Kidney (tissue), 14 donors: ENCODE measurements around the gene WBP4. TPM values are rescaled to one million over a fixed set of nuclear protein-coding genes. Genes with fewer than 3 reads are reported as not detected.

ENCODE experiments used
- DNase-seq, 5 donors: peaks; one replicate each; pipeline ENCODE4 v3.0.0-alpha.2; 2013 to 2020
- FAIRE-seq: peaks from 2 replicates; lab custom pipeline; 2012; peaks lifted over from hg19 to GRCh38; lab: Jason Lieb, UNC
- H3K27ac ChIP-seq, 2 donors: one replicate each; pipeline ENCODE4 v1.7.0; 2013; ENCODE audit warnings: low read depth in 2 of 2, low read length in 2 of 2, inconsistent platforms in 1 of 2
- H3K27me3 ChIP-seq: one replicate; pipeline ENCODE4 v1.7.1; 2013; ENCODE audit warnings: low read length, inconsistent platforms; ENCODE audit not compliant: control insufficient read depth, insufficient read depth
- H3K36me3 ChIP-seq, 3 donors: one replicate each; pipeline versions ENCODE4 v1.7.0 to v1.7.1; 2013; ENCODE audit warnings: low read length in 3 of 3, control low read depth in 1 of 3, inconsistent platforms in 1 of 3; ENCODE audit not compliant: insufficient read depth in 3 of 3, control insufficient read depth in 2 of 3
- H3K4me1 ChIP-seq, 3 donors: one replicate each; pipeline versions ENCODE4 v1.7.0 to v1.7.1; 2013; ENCODE audit warnings: low read length in 3 of 3, inconsistent platforms in 1 of 3, low read depth in 1 of 3; ENCODE audit not compliant: control insufficient read depth in 2 of 3, insufficient read depth in 2 of 3
- H3K4me3 ChIP-seq, 3 donors: one replicate each; pipeline versions ENCODE4 v1.7.0 to v1.8.1; 2013; ENCODE audit warnings: low read length in 3 of 3, control low read depth in 1 of 3, inconsistent platforms in 1 of 3
- H3K9ac ChIP-seq, 3 donors: one replicate each; pipeline versions ENCODE4 v1.7.0 to v1.7.1; 2013; ENCODE audit warnings: low read length in 3 of 3, control low read depth in 1 of 3, inconsistent platforms in 1 of 3
- H3K9me3 ChIP-seq, 3 donors: one replicate each; pipeline versions ENCODE4 v1.7.0 to v1.7.1; 2013; ENCODE audit warnings: low read length in 3 of 3, control low read depth in 1 of 3, inconsistent platforms in 1 of 3; ENCODE audit not compliant: control insufficient read depth in 2 of 3, insufficient read depth in 1 of 3
- CTCF ChIP-seq: IDR thresholded peaks from 3 replicates; pipeline ENCODE4 v1.5.1; 2012; ENCODE audit warnings: mild to moderate bottlenecking, moderate library complexity, borderline replicate concordance; ENCODE audit not compliant: insufficient read depth; ENCODE audit errors: extremely low read depth
- intact Hi-C: fragments of 100-400 bp; cut with DNase I; formaldehyde crosslinking; loops from one replicate; pipeline ENCODE4 v1.11.1; 2022
- microRNA-seq: library from miRNA; unstranded; fragments of <30 nt; microRNA quantifications from one replicate; pipeline ENCODE4 v1.2.0, GENCODE V29; 2020
- polyA plus RNA-seq: library from polyadenylated mRNA; stranded (reverse); fragments of 350-450 nt; fragmentation: Illumina TruSeq; extraction: RNeasy Lipid Tissue Mini Kit (QIAGEN cat#74804); gene quantifications from one replicate; pipeline ENCODE4 v1.2.3, GENCODE V29; 2014; ENCODE audit warnings: low read depth, low replicate concordance; ENCODE audit not compliant: insufficient read depth
- total RNA-seq: library from RNA; stranded (reverse); fragmentation: NEBNext Ultra II Directional; extraction: Animal tissue kit (Norgen Biotek cat#: 25700); gene quantifications from one replicate; pipeline ENCODE4 v1.2.1, GENCODE V29; 2021
- donor health status: control.
- donor health status: control.
- donor health status: control.
- donor health status: control.
- donor health status: control.
- donor health status: DM: yes; HTN: yes; CAD: no.
- donor health status: Normal renal cell carcinoma (clear cell type).

The WBP4 gene
- total and polyA plus RNA-seq, 2 donors from 2014 or later = 9.6 to 9.9 TPM

- DNase-seq (peak; percentile 97 to 99 (median 98)), FAIRE-seq (peak; percentile 90)
- TF ChIP-seq CTCF = peak; percentile 17
- Histone ChIP-seq H3K27me3 (no peaks in the 10 kb centered on the region), H3K27ac (peak within 1 kb of the TSS; percentile 39 to 82), H3K9me3 (no peaks in the 10 kb centered on the region), H3K9ac (peak within 1 kb of the TSS; percentile 68 to 99 (median 71)), H3K4me1 (peaks cover 2 to 14% (median 13%) of the 10 kb centered on the region in 3 donors), H3K36me3 (no peaks in the 10 kb centered on the region), H3K4me3 (peak within 1 kb of the TSS; percentile 88 to 99 (median 96))
- intact Hi-C loops = no loop called here
Measured at GRCh38 chr13:41132512-41133152, 71.3 kb downstream of the WBP4 start, which contains the start of gene KBTBD6. TSS of gene KBTBD6 (minus strand) at chr13:41132802. CDS start at chr13:41132511, 291 bp downstream.

Small RNAs within 50 kb of the gene (microRNA-seq; reads per million reads assigned to microRNA genes)
- gene MIR3168 = not detected

Other genes with a start within 250 kb of the WBP4 start
- gene ELF1, start 42.2 kb upstream of the WBP4 start, total RNA-seq = 95.1 TPM
- 12.0 TPM for gene ELF1, start 42.2 kb upstream of the WBP4 start, polyA plus RNA-seq
- gene KBTBD6, start 71.3 kb downstream of the WBP4 start, total RNA-seq = 9.3 TPM
- gene KBTBD6, start 71.3 kb downstream of the WBP4 start, polyA plus RNA-seq = 4.7 TPM
- gene KBTBD7, start 133.1 kb downstream of the WBP4 start, total RNA-seq = 8.4 TPM
- 4.3 TPM for gene KBTBD7, start 133.1 kb downstream of the WBP4 start, polyA plus RNA-seq
- 11.8 TPM for gene MTRF1, start 202.1 kb downstream of the WBP4 start, total RNA-seq
- 11.3 TPM for gene MTRF1, start 202.1 kb downstream of the WBP4 start, polyA plus RNA-seq
- gene NAA16, start 249.8 kb downstream of the WBP4 start, total RNA-seq = 22.3 TPM
- gene NAA16, start 249.8 kb downstream of the WBP4 start, polyA plus RNA-seq = 6.4 TPM